GM19023 (cell line): ENCODE results near the gene LCE1C.

Experiments used
- ATAC-seq: cut with Tn5 transposase; IDR thresholded peaks from one replicate; pipeline ENCODE4 v1.9.1; 2021; ENCODE audit warnings: mild to moderate bottlenecking, moderate library complexity; ENCODE audit not compliant: unreplicated experiment

LCE1C gene

DNA sequence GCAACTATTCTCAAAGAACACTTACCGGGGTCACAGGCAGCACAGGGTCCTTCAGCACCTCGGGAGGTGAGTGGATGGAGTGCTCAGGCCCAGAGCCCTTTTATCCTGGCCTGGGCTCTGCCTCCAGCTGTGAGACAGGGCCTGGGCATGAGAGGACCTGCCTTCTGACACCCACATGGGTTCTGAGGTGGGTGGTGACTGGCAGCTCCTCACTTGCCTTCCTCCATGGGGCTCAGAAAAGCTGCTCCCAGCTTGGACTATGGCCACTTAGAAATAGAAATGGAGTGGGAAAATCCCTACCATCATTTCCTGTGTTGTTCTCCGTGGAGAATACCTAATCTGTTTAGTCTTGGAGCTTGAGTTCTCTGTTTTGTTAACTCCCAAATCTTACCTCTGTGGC is at the start of gene LCE1C:
LCE1C (minus strand) TSS at position 76 of the 400 bp plus-strand sequence. CDS start 1,173 bp downstream, outside the sequence.
- ATAC-seq: no peak

GRCh38 chr1:152855661-152856060 is 49.2 kb upstream of the LCE1C start:
- ATAC-seq: no peak

- no peak for ATAC-seq
Measured at GRCh38 chr1:152842556-152842955, 36.1 kb upstream of the LCE1C start, which contains the start of gene LCE6A. TSS of gene LCE6A (plus strand) at chr1:152842856. CDS start at chr1:152843521, 665 bp downstream.

DNA sequence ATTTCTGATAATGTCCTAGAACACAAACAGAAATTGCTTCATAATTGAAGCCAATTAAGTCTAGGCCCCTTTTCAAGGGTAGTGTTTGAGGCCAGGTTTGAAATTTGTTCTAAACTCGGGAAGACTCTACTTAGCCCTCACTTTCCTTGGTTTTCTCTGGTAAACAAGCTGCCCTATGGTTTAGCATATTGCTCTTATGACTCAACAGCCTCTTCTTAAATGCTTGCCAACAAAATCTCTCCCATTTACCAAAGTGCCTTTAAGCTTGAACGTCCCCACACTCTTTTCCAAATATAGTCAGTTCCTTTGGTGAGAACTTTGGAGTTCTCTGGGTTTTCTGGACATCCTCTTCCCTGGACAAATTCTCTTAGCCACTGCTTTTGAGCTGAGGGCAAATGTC is 30.4 kb upstream of the LCE1C start:
- ATAC-seq: no peak

GRCh38 chr1:152827173-152827572 is 20.7 kb upstream of the LCE1C start, which contains the start of gene LCE1A:
TSS of gene LCE1A (plus strand) at chr1:152827473. CDS start at chr1:152827473, 0 bp downstream.
- no peak for ATAC-seq

DNA sequence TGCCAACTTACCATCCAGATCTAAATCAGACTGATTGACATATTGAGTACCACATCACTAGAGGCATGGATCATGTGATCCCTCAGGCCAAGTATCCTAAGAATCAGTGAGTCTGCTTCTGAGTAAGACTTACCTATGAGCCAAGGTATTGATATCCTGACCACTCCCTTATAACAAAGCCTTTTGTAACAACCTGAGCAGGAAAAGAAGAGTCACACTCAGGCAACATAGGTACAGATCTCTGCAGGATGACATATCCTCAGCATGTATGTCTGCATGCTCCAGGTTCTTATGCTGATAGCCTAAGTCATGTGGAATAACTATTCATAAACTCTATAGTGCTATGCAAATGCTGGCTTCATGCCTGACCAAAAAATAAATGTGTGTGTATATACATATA is 18.5 kb upstream of the LCE1C start:
- no peak for ATAC-seq

DNA sequence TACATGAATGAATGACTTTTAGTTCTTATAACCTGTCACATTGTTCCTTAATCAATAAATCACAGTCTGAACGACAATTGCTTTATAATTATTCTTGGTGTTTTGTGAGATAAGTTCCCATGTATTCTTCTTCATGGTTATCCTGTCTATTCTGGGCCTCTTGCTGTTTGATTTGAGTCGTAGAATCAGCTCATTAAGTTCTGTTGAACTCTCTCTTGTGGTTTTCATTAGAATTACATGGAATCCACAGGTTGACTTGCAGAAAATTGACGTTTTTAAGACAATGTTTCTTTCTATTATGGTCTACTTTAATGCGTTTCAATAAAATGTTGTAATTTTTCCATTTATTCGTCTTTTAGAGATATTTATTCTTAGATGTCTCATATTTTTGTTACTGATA is 16.8 kb upstream of the LCE1C start:
- no peak for ATAC-seq

GRCh38 chr1:152817309-152817708 is 10.9 kb upstream of the LCE1C start:
- ATAC-seq: no peak

DNA sequence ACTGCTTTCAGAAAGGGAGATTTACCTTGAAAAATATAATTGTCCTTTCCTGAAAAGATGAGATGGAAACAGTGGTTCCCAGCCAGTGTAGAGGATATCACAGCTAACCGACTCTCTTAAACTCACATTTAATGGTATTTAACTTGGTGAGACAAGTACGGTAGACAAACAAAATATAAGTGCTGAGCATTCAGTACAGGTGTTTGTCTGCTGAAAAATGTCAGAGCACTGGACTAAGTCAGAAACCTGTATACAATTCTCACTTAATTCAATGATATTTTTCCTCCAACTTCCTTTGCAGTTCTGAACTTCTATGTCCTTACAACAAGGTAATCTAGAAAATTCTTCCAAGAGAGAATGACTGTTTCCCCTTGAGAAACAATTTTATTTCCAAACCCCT is 5.2 kb upstream of the LCE1C start, which contains the start of gene LCE1B:
LCE1B (plus strand) TSS at position 301 of the 400 bp plus-strand sequence. CDS start 476 bp downstream, outside the sequence.
- no peak for ATAC-seq

DNA sequence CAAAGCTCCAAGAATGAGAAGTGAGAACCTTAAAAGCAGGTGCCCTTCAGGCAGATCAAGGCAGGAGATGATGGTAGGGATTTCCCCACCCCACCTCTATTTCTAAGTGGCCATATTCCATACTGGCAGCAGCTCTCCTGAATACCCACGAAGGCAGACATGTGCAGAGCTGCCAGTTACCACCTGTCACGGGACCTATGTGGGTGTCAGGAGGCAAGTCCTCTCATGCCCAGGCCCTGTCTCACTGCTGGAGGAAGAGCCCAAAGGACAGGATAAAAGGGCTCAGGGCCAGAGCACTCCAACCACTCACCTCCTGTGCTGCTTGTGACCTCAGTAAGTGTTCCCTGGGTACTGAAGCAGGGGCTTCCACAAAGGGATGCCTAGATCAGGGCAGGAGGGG is 4.6 kb upstream of the LCE1C start:
- no peak for ATAC-seq

DNA sequence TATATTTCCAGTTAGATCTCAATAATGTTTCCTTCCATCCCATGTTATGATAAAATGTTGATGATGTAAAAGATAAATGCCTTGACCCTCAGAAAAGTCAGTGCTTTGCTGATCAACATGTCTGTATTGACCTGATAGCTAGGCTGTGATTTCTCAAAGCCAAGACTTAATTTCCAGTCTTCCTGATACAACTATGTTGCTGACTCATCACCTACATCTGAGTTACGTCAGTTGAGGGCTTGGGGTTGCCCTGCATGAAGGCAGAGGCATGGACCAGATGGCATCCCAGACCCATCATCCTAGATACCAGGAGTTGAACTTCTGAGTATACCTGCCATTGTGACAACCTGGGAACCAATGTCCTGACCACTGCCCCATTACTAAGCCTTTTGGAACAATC is 5.1 kb downstream of the LCE1C start:
- no peak for ATAC-seq

- ATAC-seq: no peak
Measured at GRCh38 chr1:152796421-152796820, 10.0 kb downstream of the LCE1C start, which contains the start of gene LCE1D. TSS of gene LCE1D (plus strand) at chr1:152796721. CDS start at chr1:152797795, 1,074 bp downstream.

DNA sequence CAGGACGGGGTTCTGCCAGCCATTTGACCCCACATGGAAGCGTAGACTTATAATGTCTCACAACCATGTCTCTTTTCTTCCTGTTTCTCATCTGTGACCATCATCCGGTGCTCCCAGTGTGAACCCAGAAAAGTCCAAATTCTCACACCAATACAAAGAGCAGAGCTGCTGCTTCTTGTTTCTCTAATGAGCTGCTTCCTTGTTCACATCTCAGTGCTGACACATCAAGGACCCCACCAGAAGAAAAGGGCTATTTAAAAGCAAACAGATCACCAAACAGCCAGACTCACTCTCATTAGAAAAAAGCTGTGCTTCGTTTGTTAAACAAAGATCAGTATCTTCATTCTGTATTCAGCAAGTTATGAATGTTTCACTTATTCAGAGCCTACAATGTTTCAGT is 10.8 kb downstream of the LCE1C start:
- no peak for ATAC-seq

DNA sequence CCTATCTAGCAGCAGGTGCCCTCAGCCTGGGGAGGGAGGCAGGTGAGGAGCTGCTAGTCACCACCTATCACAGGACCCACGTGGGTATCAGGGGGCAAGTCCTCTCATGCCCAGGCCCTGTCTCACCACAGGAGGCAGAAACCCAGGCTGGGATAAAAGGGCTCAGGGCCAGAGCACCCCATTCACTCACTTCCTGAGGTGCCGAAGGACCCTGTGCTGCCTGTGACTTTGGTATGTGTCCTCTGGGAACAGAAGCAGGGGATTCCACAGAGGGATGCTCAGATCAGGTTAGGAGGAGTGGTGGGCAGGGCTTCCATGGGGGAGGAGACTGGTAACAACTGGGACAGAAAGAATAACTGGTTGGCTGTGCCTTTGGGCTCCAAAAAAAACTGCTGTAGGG is 20.4 kb downstream of the LCE1C start, which contains the start of gene LCE1E:
LCE1E (plus strand) TSS at position 181 of the 400 bp plus-strand sequence. CDS start 1,043 bp downstream, outside the sequence.
- ATAC-seq: no peak

DNA sequence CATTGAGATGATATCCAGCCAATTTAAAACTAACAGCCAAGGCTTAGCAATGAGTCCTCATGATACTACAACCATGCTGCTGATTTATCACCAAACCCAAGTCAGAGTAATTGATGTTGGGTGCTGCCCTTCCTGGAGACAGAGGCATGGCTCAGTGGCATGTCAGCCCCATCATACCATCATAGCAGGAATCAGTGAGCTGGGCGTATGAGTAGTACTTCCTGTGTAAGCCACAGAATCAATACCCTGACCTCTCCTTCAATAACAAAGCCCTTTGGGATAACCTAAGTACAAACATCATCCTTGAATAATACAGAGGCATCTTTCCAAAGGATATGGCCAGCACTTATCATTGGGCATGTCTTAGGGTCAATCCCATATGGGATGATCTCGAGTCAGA is 23.4 kb downstream of the LCE1C start:
- no peak for ATAC-seq

GRCh38 chr1:152777510-152778137 is 28.8 kb downstream of the LCE1C start:
- no peak for ATAC-seq

GRCh38 chr1:152776361-152776760 is 30.1 kb downstream of the LCE1C start:
- ATAC-seq: no peak

GRCh38 chr1:152774875-152775274 is 31.6 kb downstream of the LCE1C start, which contains the start of gene LCE1F:
TSS of gene LCE1F (plus strand) at chr1:152775140. CDS start at chr1:152776372, 1,232 bp downstream.
- ATAC-seq: no peak

GRCh38 chr1:152770411-152770810 is 36.0 kb downstream of the LCE1C start:
- no peak for ATAC-seq

DNA sequence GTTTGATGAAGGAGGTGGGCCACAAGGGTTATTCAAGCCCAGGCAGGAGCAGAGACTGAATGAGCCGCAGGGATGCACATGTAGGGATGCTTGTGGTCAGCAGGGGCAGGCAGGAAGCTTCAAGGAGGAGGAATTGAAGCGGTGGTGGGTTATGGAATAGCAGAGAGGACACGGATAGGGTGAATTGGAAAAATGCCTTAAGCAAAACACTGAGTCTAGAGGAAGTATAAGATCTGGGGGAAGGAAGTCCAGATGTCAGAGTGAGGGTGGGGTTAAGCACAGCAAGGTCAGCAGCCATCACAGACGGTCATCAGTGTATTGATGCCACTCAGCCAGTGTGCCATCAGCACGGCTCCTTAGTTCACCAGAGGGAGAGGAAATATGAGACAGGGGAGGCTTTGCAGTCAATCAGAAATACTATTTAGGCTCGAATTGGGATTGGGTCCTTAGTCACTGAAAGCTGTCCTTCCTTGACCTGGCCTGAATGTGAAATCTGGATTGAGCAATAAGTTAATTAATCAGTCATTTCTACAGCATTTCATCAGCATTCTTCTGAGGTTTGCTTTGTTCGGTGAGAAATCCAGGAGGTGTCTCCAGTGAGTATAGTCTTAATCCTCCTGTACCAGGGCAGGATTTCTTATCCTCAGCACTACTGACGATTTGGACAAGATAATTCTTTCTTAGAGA is 37.5 kb downstream of the LCE1C start:
- no peak for ATAC-seq

DNA sequence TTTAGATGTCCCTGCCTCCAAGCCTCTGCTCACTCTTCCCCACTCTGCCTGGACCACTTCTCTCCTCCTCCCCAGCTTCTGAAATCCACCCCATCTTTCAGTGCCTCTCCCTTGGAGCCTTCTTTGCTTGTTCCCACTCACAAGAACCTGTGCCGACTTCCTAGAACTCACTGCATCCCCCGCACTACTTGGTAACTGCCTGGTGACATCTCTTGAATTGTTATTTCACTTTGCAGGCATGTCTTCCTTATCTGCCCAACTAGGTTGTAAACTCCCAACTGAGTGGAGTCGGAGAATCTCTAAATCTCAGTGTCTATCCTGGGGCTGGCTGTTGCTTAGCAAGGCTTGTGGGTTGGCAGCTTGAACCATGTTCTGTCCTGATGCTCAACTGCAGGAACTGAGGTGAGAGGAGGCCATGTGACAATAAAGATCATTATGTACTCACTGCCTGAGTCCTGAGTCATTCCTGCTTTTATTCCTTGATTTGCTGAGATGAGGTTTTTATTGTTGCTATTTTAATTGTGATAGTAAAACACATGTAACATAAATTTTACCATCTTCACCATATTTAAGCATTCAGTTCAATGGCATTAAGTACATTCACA is 44.7 kb downstream of the LCE1C start:
- no peak for ATAC-seq
